HG02938 (cell line): ENCODE data around the gene MPIG6B.

Source experiments
- ATAC-seq: cut with Tn5 transposase; IDR thresholded peaks from one replicate; pipeline ENCODE4 v1.9.1; 2021; ENCODE audit warnings: mild to moderate bottlenecking, moderate library complexity; ENCODE audit not compliant: unreplicated experiment

The MPIG6B gene

GRCh38 chr6:31720196-31720770, 2.9 kb upstream of the MPIG6B start:
- ATAC-seq = no peak

DNA sequence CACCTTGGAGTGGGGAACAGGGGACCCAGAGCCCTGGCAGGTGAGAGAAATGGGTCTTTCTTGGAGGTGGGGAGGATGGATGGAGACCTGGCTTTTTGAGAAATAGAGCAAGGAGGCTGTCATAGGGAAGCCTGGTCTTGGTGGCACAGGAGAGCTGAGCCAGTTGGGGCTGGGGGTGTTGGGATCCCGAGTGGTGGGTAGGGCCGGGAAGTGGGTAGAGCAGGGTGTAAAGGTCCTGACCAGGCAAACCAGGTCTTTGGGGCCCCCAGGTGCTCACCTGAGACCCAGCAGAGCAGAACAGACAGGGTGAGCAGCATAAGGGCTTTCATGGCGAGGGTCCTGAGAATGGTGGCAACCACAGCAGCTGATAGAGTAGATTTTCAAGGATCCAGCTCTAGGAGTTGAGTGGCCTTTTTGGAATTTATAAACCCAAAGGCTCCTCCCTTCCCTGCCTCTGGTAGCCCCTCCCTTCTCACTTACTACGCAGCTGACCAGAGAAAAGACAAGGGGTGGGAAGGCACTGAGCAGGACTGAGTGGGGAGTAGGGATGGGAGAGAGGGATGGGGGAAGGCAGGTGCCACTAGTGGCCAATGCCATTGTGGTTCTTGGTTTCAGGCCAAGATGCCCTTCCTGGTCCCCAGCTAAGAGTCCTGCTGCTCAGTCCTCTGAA, 1.7 kb upstream of the MPIG6B start, which contains the start of gene LY6G6C:
TSS of gene LY6G6C (minus strand) at position 396 of the 670 bp plus-strand sequence. CDS start at position 329, 67 bp downstream.
- no peak for ATAC-seq

DNA sequence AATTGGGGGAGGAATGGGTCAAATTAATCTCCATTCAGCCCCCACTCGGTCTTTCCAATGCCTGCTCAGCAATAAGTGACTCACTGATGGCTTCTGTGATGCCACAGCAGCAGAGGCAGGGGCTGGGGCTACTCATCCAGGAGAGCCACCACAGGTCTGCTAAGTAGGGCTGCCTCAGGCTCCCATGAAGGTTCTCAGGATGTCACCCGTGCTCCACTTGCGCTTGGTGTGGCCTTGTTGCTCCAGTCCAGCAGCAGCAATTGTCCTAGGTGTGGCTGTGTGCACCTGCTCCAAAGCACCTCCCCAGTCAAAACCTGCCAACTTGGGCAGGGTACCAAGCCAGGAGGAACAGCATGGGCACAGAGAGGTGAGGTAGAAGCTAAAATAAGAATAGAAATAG, 1.0 kb upstream of the MPIG6B start:
- ATAC-seq = no peak

GRCh38 chr6:31723980-31724691, 963 bp downstream of the MPIG6B start:
- no peak for ATAC-seq

DNA sequence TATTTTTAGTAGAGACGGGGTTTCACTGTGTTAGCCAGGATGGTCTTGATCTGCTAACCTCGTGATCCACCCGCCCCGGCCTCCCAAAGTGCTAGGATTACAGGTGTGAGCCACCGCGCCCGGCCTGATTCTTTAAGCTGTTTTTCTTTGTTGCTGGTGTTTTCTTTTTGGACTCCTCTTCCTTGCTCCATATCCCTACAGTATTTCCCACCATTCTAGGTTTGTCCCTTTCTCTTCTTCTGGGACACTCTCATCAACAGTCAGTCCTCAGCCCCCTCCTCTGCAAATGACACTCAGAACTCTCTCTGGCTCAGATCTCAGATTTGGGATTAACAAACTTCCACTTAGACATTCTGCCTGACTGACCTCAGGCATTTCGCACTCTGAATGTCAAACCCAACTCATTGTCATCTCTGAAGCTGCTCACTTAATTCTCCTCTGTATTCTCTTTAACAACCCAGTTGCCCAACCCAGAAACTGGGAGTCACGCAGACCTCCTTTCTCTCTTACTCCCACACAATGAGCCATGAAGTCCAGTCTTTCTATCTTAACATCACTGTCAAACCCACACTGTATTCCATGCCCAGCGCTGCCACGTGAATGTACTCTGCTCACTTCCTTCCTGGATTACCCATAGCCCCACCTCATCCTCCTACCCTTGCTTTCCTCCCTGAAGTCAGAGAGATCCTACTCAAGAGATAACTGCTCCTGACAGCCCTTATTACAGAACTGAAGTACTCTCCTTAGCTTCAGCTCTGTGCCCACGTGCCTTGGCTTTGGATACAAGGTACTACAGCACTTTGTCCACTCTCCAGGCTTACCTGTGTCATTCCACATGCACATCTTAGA, 2.6 kb downstream of the MPIG6B start:
- ATAC-seq = no peak

DNA sequence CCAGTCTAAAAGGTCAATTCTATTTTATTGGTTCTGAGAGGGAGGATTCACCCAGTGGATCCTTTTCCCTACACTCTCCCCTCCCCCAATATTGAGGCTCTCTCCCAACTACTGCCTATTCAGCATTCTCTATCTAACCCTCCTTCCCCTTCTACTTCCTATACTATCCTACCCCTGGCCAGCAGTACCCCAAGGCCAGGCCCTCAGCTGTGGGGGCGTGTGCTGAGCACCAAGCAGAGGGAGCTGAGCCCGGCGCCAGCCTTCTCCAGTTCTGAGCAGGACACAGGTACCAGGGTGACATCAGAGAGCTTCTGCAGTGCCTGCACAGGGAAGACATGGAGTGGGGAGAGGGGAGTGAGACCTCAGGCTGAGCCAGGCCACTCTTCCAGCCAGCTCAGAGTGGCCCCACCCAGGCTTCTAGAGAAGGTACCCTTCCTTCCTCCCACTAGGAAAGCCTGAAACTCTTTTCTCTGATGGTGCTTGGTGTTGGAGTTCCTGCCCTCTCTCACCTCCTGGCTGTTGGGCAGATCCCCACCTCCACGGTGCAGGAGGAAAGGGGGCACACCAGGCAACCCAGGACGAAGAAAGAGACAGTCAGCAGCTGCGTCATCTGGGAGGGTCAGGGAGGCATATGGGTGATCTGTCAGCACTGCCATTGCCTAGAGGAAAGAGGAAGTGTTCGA, 4.0 kb downstream of the MPIG6B start:
- peak; percentile 65 for ATAC-seq

GRCh38 chr6:31727717-31728671, 4.8 kb downstream of the MPIG6B start:
- ATAC-seq = no peak

GRCh38 chr6:31728767-31729514, 5.8 kb downstream of the MPIG6B start, which contains the start of gene DDAH2:
Gene DDAH2, minus strand, starts transcription at chr6:31729299. Its CDS starts 138 bp downstream, at chr6:31729161.
- ATAC-seq = peak; percentile 5

DNA sequence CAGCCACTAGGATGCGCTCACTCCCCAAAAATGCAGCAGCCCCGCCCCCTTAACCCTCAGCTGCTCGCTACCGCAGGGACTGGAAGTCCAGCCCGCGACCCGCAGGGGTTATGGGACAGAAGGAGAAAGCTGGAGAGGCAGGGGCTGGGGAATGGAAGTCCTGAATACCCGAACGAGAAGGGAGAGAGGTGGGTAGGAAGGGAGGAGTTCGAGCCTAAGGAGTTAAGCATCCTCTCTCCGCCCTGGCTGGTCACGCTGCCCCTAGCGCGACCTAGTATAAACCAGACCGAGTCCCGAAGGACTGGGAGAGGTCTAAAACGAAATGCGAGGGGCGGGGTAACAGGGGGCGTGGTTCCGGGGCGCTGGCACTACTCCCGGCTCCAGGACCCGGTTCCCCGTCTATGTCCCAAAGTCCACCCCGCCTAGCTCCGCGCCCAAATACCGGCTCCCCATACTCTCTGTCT, 6.4 kb downstream of the MPIG6B start:
- peak; percentile 45 for ATAC-seq

- peak; percentile 29 for ATAC-seq
Measured at GRCh38 chr6:31729979-31730630, 6.9 kb downstream of the MPIG6B start.

GRCh38 chr6:31730631-31731086, 7.5 kb downstream of the MPIG6B start:
- ATAC-seq = no peak

GRCh38 chr6:31732029-31732428, 8.9 kb downstream of the MPIG6B start:
- no peak for ATAC-seq

- no peak for ATAC-seq
Measured at GRCh38 chr6:31733734-31734133, 10.6 kb downstream of the MPIG6B start.

- no peak for ATAC-seq
Measured at GRCh38 chr6:31734247-31734820, 11.2 kb downstream of the MPIG6B start.

- ATAC-seq = no peak
Measured at GRCh38 chr6:31734821-31735406, 11.7 kb downstream of the MPIG6B start.

- no peak for ATAC-seq
Measured at GRCh38 chr6:31736021-31736767, 13.0 kb downstream of the MPIG6B start, which contains the start of gene CLIC1. Gene CLIC1, minus strand, starts transcription at chr6:31736530. Its CDS starts 230 bp downstream, at chr6:31736300.
